A673 (cell line): ENCODE results near the gene NFATC1. TPM values are rescaled to one million over a fixed set of nuclear protein-coding genes. Genes with fewer than 3 reads are reported as not detected.

ENCODE experiments used
- BruUV-seq: library from RNA; stranded (reverse); fragments of 400-500 nt; replicated peaks from 2 replicates; lab custom pipeline; 2021; lab: Mats Ljungman, UMichigan
- CTCF ChIA-PET: fragments of 300-600 bp; sonication (Branson Sonifier 250); formaldehyde crosslinking; loops from one replicate; lab custom pipeline; 2022; ENCODE audit warnings: antibody characterized with exemption; lab: Charles Lee
- POLR2A ChIA-PET: fragments of 300-600 bp; sonication (Branson Sonifier 250); formaldehyde crosslinking; loops from one replicate; lab custom pipeline; 2022; ENCODE audit warnings: antibody characterized with exemption; ENCODE audit not compliant: low non-redundant PET; lab: Charles Lee
- DNase-seq: peaks from one replicate; pipeline ENCODE4 v3.0.0-alpha.2; 2015; ENCODE audit warnings: low spot score
- H3K27ac ChIP-seq: fragments of 200-600 bp; sonication (generic); 2 replicates; pipeline ENCODE4 v1.5.1; 2016; ENCODE audit warnings: mixed run types, low read depth, mild to moderate bottlenecking, mixed read lengths, antibody characterized with exemption, low read length; ENCODE audit not compliant: poor library complexity, severe bottlenecking
- H3K27me3 ChIP-seq: fragments of 200-600 bp; sonication (generic); replicated peaks from 2 replicates; pipeline ENCODE4 v1.6.1; 2017; ENCODE audit warnings: mixed run types, low read depth, mild to moderate bottlenecking, mixed read lengths, antibody characterized with exemption, low read length; ENCODE audit not compliant: insufficient read depth, poor library complexity
- H3K36me3 ChIP-seq: fragments of 200-600 bp; sonication (generic); 2 replicates; pipeline ENCODE4 v1.6.1; 2016; ENCODE audit warnings: mixed run types, mild to moderate bottlenecking, mixed read lengths, antibody characterized with exemption, low read length; ENCODE audit not compliant: insufficient read depth, poor library complexity, severe bottlenecking
- H3K4me1 ChIP-seq: fragments of 200-600 bp; sonication (generic); 2 replicates; pipeline ENCODE4 v1.6.1; 2017; ENCODE audit warnings: mixed run types, mild to moderate bottlenecking, mixed read lengths, antibody characterized with exemption, low read length; ENCODE audit not compliant: insufficient read depth, poor library complexity, severe bottlenecking
- H3K4me3 ChIP-seq: fragments of 200-600 bp; sonication (generic); 2 replicates; pipeline ENCODE4 v1.5.1; 2016; ENCODE audit warnings: low read depth, mixed run types, mild to moderate bottlenecking, mixed read lengths, low read length; ENCODE audit not compliant: poor library complexity, severe bottlenecking
- H3K9me3 ChIP-seq: fragments of 200-600 bp; sonication (generic); 2 replicates; pipeline ENCODE4 v1.6.1; 2016; ENCODE audit warnings: mixed run types, low read depth, mild to moderate bottlenecking, mixed read lengths, antibody characterized with exemption, low read length; ENCODE audit not compliant: poor library complexity, severe bottlenecking
- CTCF ChIP-seq: fragments of 300-800, 200-600 bp; sonication (generic); conservative IDR thresholded peaks from 2 replicates; pipeline ENCODE4 v1.5.1; 2017; ENCODE audit warnings: low read depth, mild to moderate bottlenecking, antibody characterized with exemption, low read length, moderate library complexity, mixed read lengths
- EZH2 ChIP-seq: fragments of 200-600 bp; sonication (generic); IDR thresholded peaks from 2 replicates; pipeline ENCODE4 v1.6.1; 2017; ENCODE audit warnings: borderline replicate concordance, low read depth, mild to moderate bottlenecking, mixed read lengths, antibody characterized with exemption, low read length; ENCODE audit not compliant: poor library complexity, severe bottlenecking
- intact Hi-C: fragments of 100-400 bp; cut with micrococcal nuclease; formaldehyde crosslinking; loops from one replicate; pipeline ENCODE4 v1.10.0; 2022; ENCODE audit not compliant: unreplicated experiment
- total RNA-seq: library from RNA; stranded (reverse); gene quantifications from 2 replicates; pipeline ENCODE4 v1.2.3, GENCODE V29; 2021

Gene NFATC1
- total RNA-seq, 1 experiment from 2014 or later = 10.4 TPM

- no peak for DNase-seq
- H3K9me3 ChIP-seq = no peaks in the 10 kb centered on the region
- ChIA-PET CTCF (no interaction called here), POLR2A (no interaction called here)
- H3K4me1 ChIP-seq = no peaks in the 10 kb centered on the region
- no peak overlapping the region for H3K4me3 ChIP-seq
- intact Hi-C loops = no loop called here
- TF ChIP-seq EZH2 = no peak
- no peak for TF ChIP-seq CTCF
- no TSS peak for BruUV-seq
- no peak overlapping the region for H3K27ac ChIP-seq
- peaks cover 2% of the 10 kb centered on the region for H3K27me3 ChIP-seq
- H3K36me3 ChIP-seq = no peaks in the 10 kb centered on the region
These were observed 145.2 kb downstream of the NFATC1 start for GRCh38 chr18:79540904-79541282.

- no TSS peak for BruUV-seq
- no peaks in the 10 kb centered on the region for H3K4me1 ChIP-seq
These were observed 146.5 kb downstream of the NFATC1 start for GRCh38 chr18:79542213-79542612.

GRCh38 chr18:79542876-79543750 lies 147.4 kb downstream of the NFATC1 start:
- Histone ChIP-seq H3K4me3 (no peak overlapping the region), H3K27ac (no peak overlapping the region), H3K27me3 (no peaks in the 10 kb centered on the region), H3K9me3 (no peaks in the 10 kb centered on the region), H3K36me3 (no peaks in the 10 kb centered on the region), H3K4me1 (no peaks in the 10 kb centered on the region)
- TF ChIP-seq CTCF (no peak), EZH2 (no peak)
- BruUV-seq = no TSS peak
- ChIA-PET POLR2A (no interaction called here), CTCF (no interaction called here)
- intact Hi-C loops = no loop called here
- no peak for DNase-seq

More at GRCh38 chr18:79542213-79542612, 146.5 kb downstream of the NFATC1 start:
- CTCF ChIA-PET = no interaction called here
- Histone ChIP-seq H3K27me3 (no peaks in the 10 kb centered on the region), H3K27ac (no peak overlapping the region), H3K4me3 (no peak overlapping the region), H3K9me3 (no peaks in the 10 kb centered on the region), H3K36me3 (no peaks in the 10 kb centered on the region)
- intact Hi-C loops = no loop called here
- no peak for DNase-seq
- POLR2A ChIA-PET = no interaction called here
- TF ChIP-seq EZH2 = no peak
- TF ChIP-seq CTCF = no peak
